Measurements from ENCODE around the gene CDH18. TPM values are rescaled to one million over a fixed set of nuclear protein-coding genes. Genes with fewer than 3 reads are reported as not detected.

Gene CDH18
- total RNA-seq, 1 donor from 2014 or later: not detected

DNA sequence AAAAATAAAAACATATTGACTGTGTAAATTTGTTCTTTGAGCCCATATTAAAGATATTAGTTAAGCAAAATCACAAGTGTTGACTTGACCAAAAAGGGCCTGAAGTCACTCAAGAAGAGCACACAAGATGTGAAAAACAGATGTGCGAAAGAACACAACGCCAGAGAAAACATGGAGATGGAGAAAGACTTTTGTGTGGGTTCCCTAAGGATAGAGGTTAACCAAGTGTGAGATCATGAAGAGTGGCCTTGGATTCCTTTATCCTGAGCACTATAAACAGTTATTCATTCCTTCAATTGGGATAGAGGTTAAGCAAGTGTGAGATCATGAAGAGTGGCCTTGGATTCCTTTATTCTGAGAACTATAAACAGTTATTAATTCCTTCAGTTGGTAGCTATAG, 361.8 kb downstream of the CDH18 start:
- Histone ChIP-seq H3K4me1 (no peaks in the 10 kb centered on the region), H3K9me3 (no peaks in the 10 kb centered on the region), H3K27me3 (ENCODE audit: low read depth) (no peaks in the 10 kb centered on the region), H3K27ac (no peak overlapping the region), H3K36me3 (no peaks in the 10 kb centered on the region), H3K4me3 (no peak overlapping the region)
- DNase-seq: no peak
- TF ChIP-seq, protein P1, sequence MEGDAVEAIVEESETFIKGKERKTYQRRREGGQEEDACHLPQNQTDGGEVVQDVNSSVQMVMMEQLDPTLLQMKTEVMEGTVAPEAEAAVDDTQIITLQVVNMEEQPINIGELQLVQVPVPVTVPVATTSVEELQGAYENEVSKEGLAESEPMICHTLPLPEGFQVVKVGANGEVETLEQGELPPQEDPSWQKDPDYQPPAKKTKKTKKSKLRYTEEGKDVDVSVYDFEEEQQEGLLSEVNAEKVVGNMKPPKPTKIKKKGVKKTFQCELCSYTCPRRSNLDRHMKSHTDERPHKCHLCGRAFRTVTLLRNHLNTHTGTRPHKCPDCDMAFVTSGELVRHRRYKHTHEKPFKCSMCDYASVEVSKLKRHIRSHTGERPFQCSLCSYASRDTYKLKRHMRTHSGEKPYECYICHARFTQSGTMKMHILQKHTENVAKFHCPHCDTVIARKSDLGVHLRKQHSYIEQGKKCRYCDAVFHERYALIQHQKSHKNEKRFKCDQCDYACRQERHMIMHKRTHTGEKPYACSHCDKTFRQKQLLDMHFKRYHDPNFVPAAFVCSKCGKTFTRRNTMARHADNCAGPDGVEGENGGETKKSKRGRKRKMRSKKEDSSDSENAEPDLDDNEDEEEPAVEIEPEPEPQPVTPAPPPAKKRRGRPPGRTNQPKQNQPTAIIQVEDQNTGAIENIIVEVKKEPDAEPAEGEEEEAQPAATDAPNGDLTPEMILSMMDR (IDR thresholded peaks at IDR 0.05): no peak
- ATAC-seq: no peak
- intact Hi-C loops (cut with DNase I): no loop called here

GRCh38 chr5:19625562-19625961, 362.4 kb downstream of the CDH18 start:
- Histone ChIP-seq H3K36me3 (no peaks in the 10 kb centered on the region), H3K9me3 (no peaks in the 10 kb centered on the region), H3K4me1 (no peaks in the 10 kb centered on the region), H3K27ac (no peak overlapping the region), H3K4me3 (no peak overlapping the region), H3K27me3 (ENCODE audit: low read depth) (no peaks in the 10 kb centered on the region)
- DNase-seq (no peak), ATAC-seq (no peak)
- intact Hi-C loops (cut with DNase I): no loop called here
- TF ChIP-seq, protein P1 (IDR thresholded peaks at IDR 0.05): no peak

GRCh38 chr5:19619571-19619970, 368.4 kb downstream of the CDH18 start:
- ATAC-seq: no peak
- Histone ChIP-seq H3K4me1 (no peaks in the 10 kb centered on the region), H3K4me3 (no peak overlapping the region), H3K9me3 (no peaks in the 10 kb centered on the region), H3K36me3 (no peaks in the 10 kb centered on the region), H3K27me3 (ENCODE audit: low read depth) (no peaks in the 10 kb centered on the region), H3K27ac (no peak overlapping the region)
- TF ChIP-seq, protein P1 (IDR thresholded peaks at IDR 0.05): no peak
- intact Hi-C loops (cut with DNase I): no loop called here
- DNase-seq: no peak

DNA sequence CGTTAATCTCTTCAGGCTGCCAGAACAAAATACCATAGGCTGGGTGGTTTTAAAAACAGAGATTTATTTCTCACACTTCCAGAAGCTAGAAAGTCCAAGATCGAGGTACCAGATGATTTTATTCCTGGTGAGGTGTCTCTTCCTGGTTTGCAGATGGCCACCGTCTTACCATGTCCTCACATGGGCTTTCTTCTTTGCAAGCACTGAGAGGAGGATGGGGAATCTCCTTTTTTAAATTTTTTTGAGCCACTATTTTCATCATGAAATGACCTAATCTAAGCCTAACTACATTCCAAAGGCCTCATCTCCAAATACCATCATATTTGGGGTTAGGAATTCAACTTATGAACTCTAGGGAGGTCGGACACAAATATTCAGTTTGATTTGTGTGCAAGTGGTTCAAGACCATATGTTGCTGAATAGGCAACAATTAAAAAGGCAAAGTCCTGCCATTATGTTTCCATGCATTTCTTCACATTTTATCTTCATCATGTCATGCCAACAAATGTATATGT, 371.2 kb downstream of the CDH18 start:
- intact Hi-C loops (cut with DNase I): no loop called here
- DNase-seq (no peak), ATAC-seq (no peak)
- Histone ChIP-seq H3K4me1 (no peaks in the 10 kb centered on the region), H3K36me3 (no peaks in the 10 kb centered on the region), H3K4me3 (no peak overlapping the region), H3K27ac (no peak overlapping the region), H3K27me3 (ENCODE audit: low read depth) (no peaks in the 10 kb centered on the region), H3K9me3 (no peaks in the 10 kb centered on the region)
- TF ChIP-seq, protein P1 (IDR thresholded peaks at IDR 0.05): no peak

DNA sequence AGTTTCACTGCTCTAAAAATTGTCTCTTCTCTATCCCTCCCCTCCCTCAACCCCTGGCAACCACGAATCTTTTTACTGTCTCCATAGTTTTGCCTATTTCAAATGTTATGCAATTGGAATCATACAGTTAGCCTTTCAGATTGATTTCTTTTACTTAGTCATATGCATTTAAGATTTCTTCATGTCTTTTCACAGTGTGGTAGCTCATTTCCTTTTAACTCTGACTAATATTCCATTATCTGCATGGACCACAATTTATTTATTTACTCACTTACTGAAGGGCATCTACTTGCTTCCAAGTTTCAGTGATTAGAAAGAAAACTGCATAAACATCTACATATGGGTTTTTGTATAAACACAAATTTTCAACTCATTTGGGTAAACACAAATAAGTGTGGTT, 372.3 kb downstream of the CDH18 start:
- TF ChIP-seq, protein P1 (IDR thresholded peaks at IDR 0.05): no peak
- Histone ChIP-seq H3K27ac (no peak overlapping the region), H3K4me1 (no peaks in the 10 kb centered on the region), H3K27me3 (ENCODE audit: low read depth) (no peaks in the 10 kb centered on the region), H3K4me3 (no peak overlapping the region), H3K9me3 (no peaks in the 10 kb centered on the region), H3K36me3 (no peaks in the 10 kb centered on the region)
- no peak for ATAC-seq
- intact Hi-C loops (cut with DNase I): no loop called here
- DNase-seq: no peak

GRCh38 chr5:19615071-19615470, 372.9 kb downstream of the CDH18 start:
- Histone ChIP-seq H3K9me3 (no peaks in the 10 kb centered on the region), H3K4me3 (no peak overlapping the region), H3K36me3 (no peaks in the 10 kb centered on the region), H3K27ac (no peak overlapping the region), H3K4me1 (no peaks in the 10 kb centered on the region), H3K27me3 (ENCODE audit: low read depth) (no peaks in the 10 kb centered on the region)
- intact Hi-C loops (cut with DNase I): no loop called here
- DNase-seq (no peak), ATAC-seq (no peak)
- TF ChIP-seq, protein P1 (IDR thresholded peaks at IDR 0.05): no peak
